ENCODE data around the gene TOMM40L.
"Not testable (repeated sequence)": the region's sequence is repeated elsewhere in the genome, so short reads cannot be mapped to it uniquely, and the experiment has no call there.

TOMM40L gene

DNA sequence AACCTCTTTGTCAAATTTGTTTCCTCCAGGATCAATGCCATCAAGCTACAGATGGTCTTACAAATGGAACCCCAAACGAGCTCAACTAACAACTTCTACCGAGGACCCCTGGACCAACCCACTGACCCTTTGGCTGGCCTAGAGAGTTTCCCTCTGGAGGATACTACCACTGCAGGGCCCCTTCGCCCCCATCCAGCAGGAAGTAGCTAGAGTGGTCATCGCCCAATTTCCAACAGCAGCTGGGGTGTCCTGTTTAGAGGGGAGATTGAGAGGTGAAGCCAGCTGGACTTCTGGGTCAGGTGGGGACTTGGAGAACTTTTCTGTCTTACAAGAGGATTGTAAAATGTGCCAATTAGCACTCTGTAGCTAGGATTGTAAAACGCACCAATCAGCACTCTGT, 31.2 kb downstream of the TOMM40L start:
- DNase-seq (ENCODE audit: low read depth): not testable (repeated sequence)

DNA sequence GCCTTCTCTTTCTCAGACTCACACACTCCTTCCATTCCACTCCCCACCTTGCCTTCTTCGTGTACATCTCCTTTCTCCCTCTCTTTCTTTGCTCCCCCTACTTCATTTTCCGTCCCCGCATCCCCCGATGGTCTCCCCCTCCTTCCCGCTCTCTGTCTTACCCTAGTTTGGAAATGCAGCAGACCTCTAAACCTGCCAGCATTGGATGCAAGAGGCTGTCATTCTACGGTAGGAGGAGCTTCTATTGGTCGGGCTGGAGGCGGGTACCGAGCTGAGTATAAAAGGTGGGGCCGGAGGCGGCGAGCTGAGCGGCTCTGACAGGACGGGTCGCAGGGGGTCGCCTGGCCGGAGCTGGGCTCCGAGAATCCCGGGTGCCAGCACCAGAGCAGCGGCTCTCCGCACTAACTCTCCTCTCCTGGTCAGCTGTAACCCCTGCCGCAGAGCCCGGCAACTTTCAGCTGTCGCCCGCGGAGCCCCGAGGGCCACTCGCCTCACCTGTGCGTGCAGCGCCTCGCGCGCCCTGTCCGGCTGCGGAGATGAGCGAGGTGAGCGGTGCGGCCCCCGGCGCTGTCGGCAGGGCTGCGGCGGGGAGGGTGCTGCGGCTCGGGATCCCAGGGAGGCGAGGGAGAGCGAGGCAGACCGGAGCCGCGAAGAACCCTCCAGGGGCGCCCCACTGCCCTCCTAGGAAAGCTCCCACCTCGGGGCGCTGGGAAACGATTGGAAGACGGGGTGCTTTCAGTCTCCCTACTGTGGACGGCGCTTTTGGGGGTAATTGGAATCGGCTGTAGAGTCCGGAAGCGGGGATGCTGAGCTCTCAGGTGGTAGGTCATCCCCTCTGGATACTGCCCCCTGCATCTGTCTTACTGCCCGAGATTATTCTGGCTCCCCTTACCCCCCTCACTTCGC, 32.8 kb downstream of the TOMM40L start, which contains the start of gene PCP4L1:
PCP4L1 (plus strand) TSS at position 307 of the 906 bp plus-strand sequence; CDS start at position 537, 230 bp downstream.
- peak; percentile 12 for DNase-seq (ENCODE audit: low read depth)

DNA sequence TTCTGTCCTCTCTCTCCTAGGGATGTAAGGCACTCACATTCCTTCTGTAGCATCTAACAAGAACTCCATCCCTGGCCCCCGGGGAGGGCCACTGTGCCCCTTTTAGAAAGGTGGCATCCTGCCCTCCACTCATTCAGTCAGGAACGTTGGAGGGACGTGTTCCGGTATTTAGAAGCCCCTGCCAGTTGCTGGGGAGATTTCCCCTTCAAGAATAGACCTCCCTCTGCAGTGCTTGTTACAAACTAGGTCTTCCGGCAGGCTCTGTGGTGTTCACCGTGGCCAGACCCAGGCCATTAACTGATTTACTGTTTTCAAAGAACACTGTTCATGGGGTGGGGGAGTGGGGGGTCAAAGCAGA, 33.5 kb downstream of the TOMM40L start:
- no peak for DNase-seq (ENCODE audit: low read depth)

DNA sequence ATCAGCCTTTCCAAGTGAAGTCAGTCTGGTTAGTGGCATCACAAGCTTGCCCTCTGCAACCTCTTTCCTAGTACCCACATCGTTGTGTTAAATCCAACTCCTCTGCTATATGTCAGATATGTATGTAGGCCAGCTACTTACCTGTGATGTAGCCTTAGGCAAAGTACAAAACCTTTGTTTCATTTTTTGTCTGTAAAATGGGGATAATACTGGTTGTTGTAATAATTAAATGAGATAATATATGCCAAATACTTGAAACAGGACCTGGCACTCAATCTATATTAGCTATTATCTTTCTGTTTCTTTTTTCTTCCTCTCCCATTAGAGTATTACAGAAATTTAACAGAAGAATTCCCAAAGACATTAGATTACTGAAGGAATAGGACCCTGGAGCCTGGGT, 33.9 kb downstream of the TOMM40L start:
- no peak for DNase-seq (ENCODE audit: low read depth)

DNA sequence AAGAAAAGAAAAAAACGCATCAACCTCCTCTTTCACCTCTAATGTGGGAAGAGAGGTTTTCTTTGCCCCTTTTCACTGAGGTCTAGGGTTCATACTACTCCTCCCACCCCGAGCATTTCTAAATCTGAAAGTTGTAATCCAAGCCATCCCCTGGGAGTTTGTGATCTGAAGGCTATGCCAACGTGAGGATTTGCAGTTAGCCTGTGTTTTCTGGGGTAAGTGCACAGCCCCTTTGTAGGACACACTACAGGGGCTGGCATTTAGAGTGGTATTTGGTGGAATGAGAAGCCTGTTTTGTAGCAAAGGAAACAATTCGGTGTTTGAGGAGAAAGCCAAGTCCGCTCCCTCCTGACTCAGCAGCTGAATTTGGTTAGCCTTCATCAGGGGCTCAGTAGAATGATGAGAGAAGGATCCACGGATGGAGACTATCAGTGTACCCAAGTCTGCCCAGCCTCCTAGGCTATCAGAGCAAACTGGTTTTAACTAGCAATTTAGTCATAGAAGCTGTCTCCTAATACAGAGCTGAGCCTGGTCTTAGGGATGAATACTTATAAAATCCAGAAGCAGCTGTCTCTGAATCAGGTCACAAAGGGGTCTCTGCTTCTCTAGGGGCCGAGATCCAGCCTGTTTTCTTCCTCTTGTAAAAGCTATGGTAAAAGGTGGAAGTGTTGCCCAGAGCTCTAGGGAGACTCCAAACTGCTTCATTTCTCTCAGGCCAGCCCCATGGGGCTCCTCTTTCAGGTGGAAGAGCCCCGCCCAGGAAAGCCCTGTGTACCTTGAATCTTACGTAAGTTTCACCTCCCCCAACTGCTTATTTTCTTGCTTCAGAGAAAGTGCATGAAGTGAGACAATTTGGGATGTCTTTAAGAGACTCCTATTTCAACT, 34.8 kb downstream of the TOMM40L start:
- DNase-seq (ENCODE audit: low read depth): no peak

DNA sequence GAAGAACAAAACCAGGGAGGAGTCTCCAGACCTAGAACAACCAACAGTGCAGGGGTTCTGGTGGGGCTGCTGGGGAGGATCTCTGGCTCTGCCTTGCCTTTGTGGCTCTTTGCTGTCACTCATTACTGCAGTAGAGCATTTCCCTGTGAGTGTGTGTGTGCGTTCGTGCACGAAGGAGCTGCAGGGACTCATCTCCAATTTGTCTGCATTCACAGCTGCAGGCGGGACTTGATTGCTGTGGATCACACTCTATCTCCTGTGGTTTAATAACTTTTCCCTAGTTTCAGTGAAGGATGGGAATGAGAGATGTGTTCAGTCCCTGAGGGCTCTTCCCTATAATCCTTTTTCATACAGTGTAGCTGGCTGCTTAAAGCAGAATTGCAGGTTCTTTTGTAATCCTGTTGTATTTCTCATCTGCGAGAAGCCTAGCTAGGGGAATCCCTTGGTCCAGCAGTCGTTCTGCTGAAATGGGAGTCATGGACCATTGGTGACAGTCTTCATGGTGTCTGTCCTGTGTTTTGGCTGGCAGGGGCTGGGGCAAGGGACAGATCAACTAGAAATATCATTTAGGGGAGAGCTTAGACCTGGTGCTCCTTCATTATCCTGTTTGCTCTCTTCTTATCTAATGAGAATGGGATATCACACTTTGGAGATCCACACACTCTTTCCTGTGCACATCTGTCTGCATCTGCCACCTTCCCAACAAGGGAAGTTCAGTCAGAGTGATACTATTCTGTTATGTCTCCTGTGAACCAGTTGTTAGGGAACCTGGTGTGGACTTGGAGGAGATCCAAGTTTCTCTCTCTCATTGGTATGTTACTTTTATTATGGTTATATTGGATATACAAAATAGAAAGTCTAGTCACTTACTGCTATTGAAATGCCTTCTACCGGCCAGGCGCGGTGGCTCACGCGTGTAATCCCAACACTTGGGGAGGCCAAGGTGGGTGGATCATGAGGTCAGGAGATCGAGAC, 35.7 kb downstream of the TOMM40L start:
- DNase-seq (ENCODE audit: low read depth): no peak

DNA sequence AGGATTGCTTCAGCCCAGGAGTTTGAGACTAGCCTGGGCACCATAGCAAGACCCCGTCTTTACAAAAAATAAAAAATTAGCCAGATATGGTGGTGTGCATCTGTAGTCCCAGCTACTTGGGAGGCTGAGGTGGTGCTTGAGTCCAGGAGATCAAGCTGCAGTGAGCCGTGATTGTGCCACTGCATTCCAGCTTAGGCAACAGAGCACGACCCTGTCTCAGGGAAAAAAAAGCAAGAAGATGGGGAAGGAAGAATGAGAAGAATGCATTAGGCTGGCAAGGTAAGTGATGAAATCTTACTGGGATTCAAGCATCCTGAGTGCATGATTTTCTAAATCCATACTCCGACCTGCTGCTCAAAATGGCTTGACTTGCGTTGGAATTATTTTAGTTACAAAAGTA, 39.4 kb downstream of the TOMM40L start:
- no peak for DNase-seq (ENCODE audit: low read depth)

DNA sequence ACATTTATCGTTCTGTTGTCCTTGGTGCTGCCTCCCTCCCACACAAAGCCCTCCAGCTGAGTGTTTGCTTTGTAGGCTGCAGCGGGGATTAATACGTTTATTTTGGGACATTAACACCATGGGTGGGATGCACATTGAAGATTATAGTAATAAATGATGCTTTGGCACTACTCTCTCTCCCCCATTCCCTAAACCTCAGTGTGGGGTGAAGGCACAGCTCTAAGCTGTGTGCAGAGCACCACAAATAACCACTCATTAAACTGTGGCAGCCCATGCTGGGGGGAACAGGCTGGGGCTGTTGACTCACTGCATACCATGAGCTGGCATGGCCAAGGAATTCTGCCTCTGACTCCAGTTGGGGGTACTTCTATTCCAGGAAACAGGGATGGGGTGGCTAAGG, 40.3 kb downstream of the TOMM40L start:
- no peak for DNase-seq (ENCODE audit: low read depth)

DNA sequence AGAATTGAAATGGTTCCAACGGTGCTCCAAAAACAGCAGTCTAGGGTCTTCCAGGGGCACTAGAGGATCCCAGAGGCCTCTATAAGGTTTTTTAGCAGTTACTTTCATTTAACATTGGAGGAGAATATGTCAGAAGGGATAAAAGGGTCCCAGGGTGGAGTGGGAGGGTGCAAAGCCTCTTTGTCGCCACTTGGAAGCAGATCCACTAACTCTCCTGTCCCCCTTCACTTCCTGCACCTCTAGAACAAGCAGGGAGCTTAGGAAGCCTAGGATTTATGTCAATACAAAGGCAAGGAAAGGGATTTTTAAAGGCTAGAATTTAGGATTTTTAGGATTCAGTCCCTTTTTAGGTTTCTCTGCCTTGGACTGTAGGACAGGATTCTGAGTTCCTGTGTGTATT, 41.0 kb downstream of the TOMM40L start:
- no peak for DNase-seq (ENCODE audit: low read depth)

DNA sequence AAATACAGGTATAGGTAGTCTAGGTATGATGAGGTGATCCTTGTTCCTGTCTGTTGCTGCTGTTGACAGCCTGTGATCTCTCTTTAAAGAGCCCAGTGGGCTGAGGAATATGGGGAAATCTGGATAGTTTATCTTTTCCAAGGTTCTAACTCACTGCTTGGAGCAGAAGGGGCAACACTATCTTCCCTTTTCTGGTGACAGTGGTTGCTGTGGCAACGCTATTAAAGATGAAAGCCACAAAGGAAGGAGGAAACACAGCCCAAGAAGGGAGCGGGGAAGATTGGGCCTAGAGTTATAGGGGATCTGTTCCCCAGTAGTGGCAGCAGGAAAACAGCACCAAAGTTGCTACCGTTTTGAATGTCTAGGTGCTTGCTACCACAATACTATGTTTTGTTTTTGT, 41.5 kb downstream of the TOMM40L start:
- no peak for DNase-seq (ENCODE audit: low read depth)

DNA sequence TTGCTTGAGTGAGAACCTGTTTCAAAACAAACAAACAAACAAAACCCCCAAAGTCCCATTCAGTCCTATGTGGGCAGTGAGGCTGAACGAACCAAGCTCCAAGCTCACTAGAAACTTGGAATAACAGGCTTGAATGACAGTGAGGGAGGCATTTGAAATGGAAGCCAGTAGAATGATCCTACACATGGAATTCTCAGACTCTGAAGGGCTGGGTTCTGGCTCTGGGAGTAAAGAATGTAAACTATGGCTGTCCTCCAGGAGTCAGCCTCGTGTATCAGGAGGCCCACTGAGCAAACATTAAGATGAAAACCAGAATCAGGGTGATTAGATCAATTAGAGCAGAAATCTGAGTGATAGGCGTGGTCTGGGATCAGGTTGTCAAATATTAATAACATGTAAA, 47.5 kb downstream of the TOMM40L start:
- DNase-seq (ENCODE audit: low read depth): no peak

DNA sequence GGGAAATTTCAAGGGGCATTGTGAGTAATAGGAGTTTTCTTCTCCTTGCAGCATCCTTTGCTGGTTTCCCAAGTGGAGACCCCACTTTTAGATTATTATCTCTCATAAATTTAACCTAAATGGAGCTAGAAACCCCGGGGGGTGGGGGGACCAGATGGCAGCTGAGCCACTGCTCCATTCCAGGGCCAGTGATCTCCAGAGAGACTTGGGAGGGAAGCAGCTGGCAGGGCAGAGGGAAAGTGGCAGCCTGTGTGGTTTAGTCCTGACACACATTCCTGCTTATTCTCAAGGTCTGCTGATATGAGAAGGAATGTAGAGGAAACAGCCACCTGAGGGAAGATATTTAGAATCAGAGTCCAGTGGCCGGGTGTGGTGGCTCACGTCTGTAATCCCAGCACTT, 49.0 kb downstream of the TOMM40L start:
- DNase-seq (ENCODE audit: low read depth): no peak
